Loucy (cell line): ENCODE results near the gene SDCBP2.

Source experiments
- H2AFZ ChIP-seq: fragments of 200-600 bp; sonication (generic); 2 replicates; pipeline ENCODE4 v1.6.0; 2016; ENCODE audit warnings: antibody characterized with exemption, mild to moderate bottlenecking, low read length, moderate library complexity
- H3F3A ChIP-seq: fragments of 200-600 bp; 2 replicates; pipeline ENCODE4 v1.6.0; 2016; ENCODE audit warnings: antibody characterized with exemption, low read depth, mild to moderate bottlenecking
- H3K27me3 ChIP-seq: fragments of 200-600 bp; sonication (generic); 2 replicates; pipeline ENCODE4 v1.6.1; 2014; ENCODE audit warnings: low read length, mild to moderate bottlenecking; ENCODE audit not compliant: insufficient read depth, poor library complexity, severe bottlenecking
- H3K36me3 ChIP-seq: fragments of 200-600 bp; sonication (generic); 2 replicates; pipeline ENCODE4 v1.6.1; 2016; ENCODE audit warnings: low read length; ENCODE audit not compliant: insufficient read depth
- H3K4me1 ChIP-seq: fragments of 200-600 bp; sonication (generic); 2 replicates; pipeline ENCODE4 v1.5.1; 2014; ENCODE audit warnings: low read length, mild to moderate bottlenecking; ENCODE audit not compliant: insufficient read depth, poor library complexity, severe bottlenecking
- H3K4me2 ChIP-seq: fragments of 200-600 bp; sonication (generic); 2 replicates; pipeline ENCODE4 v1.6.0; 2014; ENCODE audit warnings: antibody characterized with exemption, low read length, low read depth, mild to moderate bottlenecking; ENCODE audit not compliant: poor library complexity, severe bottlenecking
- H3K4me3 ChIP-seq: fragments of 200-600 bp; sonication (generic); 2 replicates; pipeline ENCODE4 v1.5.1; 2014; ENCODE audit warnings: low read length, mild to moderate bottlenecking, mixed read lengths; ENCODE audit not compliant: poor library complexity, severe bottlenecking
- H3K79me2 ChIP-seq: fragments of 200-600 bp; sonication (generic); 2 replicates; pipeline ENCODE4 v1.6.1; 2014; ENCODE audit warnings: low read length; ENCODE audit not compliant: insufficient read depth
- H3K9ac ChIP-seq: fragments of 200-600 bp; sonication (generic); 2 replicates; pipeline ENCODE4 v1.6.0; 2014; ENCODE audit warnings: mild to moderate bottlenecking, low read depth, low read length, moderate library complexity; ENCODE audit not compliant: poor library complexity, severe bottlenecking
- H3K9me2 ChIP-seq: fragments of 200-600 bp; sonication (generic); replicated peaks from 2 replicates; pipeline ENCODE4 v1.6.1; 2016; ENCODE audit warnings: low read depth, low read length, mixed read lengths
- H3K9me3 ChIP-seq: fragments of 200-600 bp; sonication (generic); 2 replicates; pipeline ENCODE4 v1.6.1; 2014; ENCODE audit warnings: mild to moderate bottlenecking, antibody characterized with exemption, low read length, low read depth; ENCODE audit not compliant: insufficient read depth
- H4K20me1 ChIP-seq: fragments of 200-600 bp; sonication (generic); 2 replicates; pipeline ENCODE4 v1.6.0; 2014; ENCODE audit warnings: antibody characterized with exemption, low read length, mild to moderate bottlenecking; ENCODE audit not compliant: insufficient read depth, poor library complexity, severe bottlenecking
- EZH2phosphoT487 ChIP-seq: fragments of 200-600 bp; IDR thresholded peaks from 2 replicates; pipeline ENCODE4 v1.6.1; 2018; ENCODE audit warnings: antibody characterized with exemption, mild to moderate bottlenecking, moderate library complexity, borderline replicate concordance
- TF ChIP-seq, protein P1 (sequence below): fragments of 200-600 bp; sonication (generic); conservative IDR thresholded peaks from 2 replicates; pipeline ENCODE4 v1.5.1; 2014; ENCODE audit warnings: mild to moderate bottlenecking, antibody characterized with exemption, low read length

The SDCBP2 gene

DNA sequence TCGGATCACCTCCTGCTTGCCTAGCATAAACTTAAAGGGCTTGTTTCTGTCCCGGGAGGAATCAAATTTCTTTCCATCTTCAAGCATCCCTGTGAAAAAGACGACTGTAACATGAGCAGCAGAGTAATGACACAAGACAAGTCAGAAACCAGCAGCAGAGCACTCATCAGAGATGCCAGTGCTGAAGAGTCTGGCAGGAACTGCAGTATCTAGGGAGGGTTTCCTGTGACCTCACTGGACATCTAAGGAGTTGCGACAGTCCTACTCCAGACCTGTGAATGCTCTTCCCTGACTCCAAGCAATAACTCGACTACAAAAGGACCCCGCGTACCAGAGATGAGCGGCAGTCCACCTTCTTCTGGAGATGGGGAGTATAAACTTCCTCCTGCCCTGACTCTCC, 46.6 kb upstream of the SDCBP2 start:
- Histone ChIP-seq H3K4me2 (no peak overlapping the region), H4K20me1 (peaks cover 70% of the 10 kb centered on the region), H3K79me2 (peaks cover 79% of the 10 kb centered on the region), H3K27me3 (no peaks in the 10 kb centered on the region), H3K4me3 (no peak overlapping the region), H2AFZ (no peak overlapping the region), H3K36me3 (peaks cover 49% of the 10 kb centered on the region), H3F3A (no peaks in the 10 kb centered on the region), H3K9ac (no peak overlapping the region), H3K9me2 (no peaks in the 10 kb centered on the region), H3K4me1 (peaks cover 22% of the 10 kb centered on the region), H3K9me3 (no peaks in the 10 kb centered on the region)
- TF ChIP-seq EZH2phosphoT487, result no peak
- TF ChIP-seq, protein P1, sequence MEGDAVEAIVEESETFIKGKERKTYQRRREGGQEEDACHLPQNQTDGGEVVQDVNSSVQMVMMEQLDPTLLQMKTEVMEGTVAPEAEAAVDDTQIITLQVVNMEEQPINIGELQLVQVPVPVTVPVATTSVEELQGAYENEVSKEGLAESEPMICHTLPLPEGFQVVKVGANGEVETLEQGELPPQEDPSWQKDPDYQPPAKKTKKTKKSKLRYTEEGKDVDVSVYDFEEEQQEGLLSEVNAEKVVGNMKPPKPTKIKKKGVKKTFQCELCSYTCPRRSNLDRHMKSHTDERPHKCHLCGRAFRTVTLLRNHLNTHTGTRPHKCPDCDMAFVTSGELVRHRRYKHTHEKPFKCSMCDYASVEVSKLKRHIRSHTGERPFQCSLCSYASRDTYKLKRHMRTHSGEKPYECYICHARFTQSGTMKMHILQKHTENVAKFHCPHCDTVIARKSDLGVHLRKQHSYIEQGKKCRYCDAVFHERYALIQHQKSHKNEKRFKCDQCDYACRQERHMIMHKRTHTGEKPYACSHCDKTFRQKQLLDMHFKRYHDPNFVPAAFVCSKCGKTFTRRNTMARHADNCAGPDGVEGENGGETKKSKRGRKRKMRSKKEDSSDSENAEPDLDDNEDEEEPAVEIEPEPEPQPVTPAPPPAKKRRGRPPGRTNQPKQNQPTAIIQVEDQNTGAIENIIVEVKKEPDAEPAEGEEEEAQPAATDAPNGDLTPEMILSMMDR, result no peak

DNA sequence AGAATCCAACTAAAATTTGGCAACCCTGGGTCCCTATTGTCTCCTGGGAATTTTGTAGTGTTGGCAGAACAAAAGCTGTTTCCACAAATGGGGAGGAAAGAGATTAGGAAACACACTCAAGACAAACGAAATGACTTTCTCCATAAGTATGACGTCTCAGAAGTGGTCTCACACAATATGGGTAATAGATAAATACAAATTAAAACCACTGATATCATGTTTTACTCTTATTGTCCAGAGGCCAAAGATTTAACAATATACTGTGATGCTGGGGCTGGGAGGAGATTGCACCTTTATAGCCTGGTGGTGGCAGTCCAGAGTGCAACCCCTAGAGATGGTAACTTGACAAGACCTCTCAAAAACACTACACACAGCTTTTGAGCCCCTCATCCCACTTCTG, 45.3 kb upstream of the SDCBP2 start:
- Histone ChIP-seq H3K9me2 (no peaks in the 10 kb centered on the region), H3K9ac (no peak overlapping the region), H3F3A (no peaks in the 10 kb centered on the region), H3K4me3 (no peak overlapping the region), H3K79me2 (peaks cover 71% of the 10 kb centered on the region), H3K36me3 (peaks cover 57% of the 10 kb centered on the region), H4K20me1 (peaks cover 57% of the 10 kb centered on the region), H3K4me1 (peaks cover 22% of the 10 kb centered on the region), H3K27me3 (no peaks in the 10 kb centered on the region), H2AFZ (no peak overlapping the region), H3K4me2 (no peak overlapping the region), H3K9me3 (no peaks in the 10 kb centered on the region)
- no peak for TF ChIP-seq EZH2phosphoT487
- TF ChIP-seq, protein P1, result peak; percentile 22; the same call in 1 of the 2 replicates

DNA sequence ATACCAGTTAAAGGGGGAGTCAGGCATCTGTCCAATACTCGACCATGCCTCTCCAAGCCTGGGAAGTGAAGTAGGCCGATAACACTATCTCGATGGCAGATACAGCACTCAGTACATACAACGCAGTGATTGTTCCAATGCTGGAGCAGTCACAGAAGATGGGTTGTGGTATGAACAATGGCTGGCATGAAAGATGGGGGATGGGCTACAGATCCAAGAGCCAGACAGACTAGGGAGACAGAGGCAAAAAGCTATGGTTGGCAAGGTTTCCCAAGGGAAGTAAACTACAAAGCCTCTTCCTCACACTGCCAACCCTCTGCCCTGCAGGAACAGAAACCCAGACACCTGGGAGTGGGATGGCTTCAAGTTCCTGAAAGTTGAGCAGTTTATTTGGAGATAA, 44.7 kb upstream of the SDCBP2 start:
- no peak overlapping the region for H2AFZ ChIP-seq
- H3K79me2 ChIP-seq, result peaks cover 64% of the 10 kb centered on the region
- H3F3A ChIP-seq, result no peaks in the 10 kb centered on the region
- peaks cover 57% of the 10 kb centered on the region for H3K36me3 ChIP-seq
- H4K20me1 ChIP-seq, result peaks cover 51% of the 10 kb centered on the region
- TF ChIP-seq, protein P1, result no peak
- no peak for TF ChIP-seq EZH2phosphoT487
- H3K4me1 ChIP-seq, result peaks cover 20% of the 10 kb centered on the region
- H3K4me3 ChIP-seq, result no peak overlapping the region
- H3K4me2 ChIP-seq, result no peak overlapping the region
- H3K9me3 ChIP-seq, result no peaks in the 10 kb centered on the region
- no peaks in the 10 kb centered on the region for H3K27me3 ChIP-seq
- no peaks in the 10 kb centered on the region for H3K9me2 ChIP-seq
- H3K9ac ChIP-seq, result no peak overlapping the region
